HepG2 (cell line): ENCODE results near the gene CDH23. TPM values are rescaled to one million over a fixed set of nuclear protein-coding genes. Genes with fewer than 3 reads are reported as not detected.

Experiments used
- HNF4G ChIP-seq, 2 experiments: sonication (generic) in 1 of 2; formaldehyde crosslinking in 1 of 2; IDR thresholded peaks; 2 replicates each; pipeline versions ENCODE4 v1.4.0 to v1.6.1; 2011 to 2020; ENCODE audit warnings: borderline replicate concordance in 2 of 2, low read depth in 2 of 2, mild to moderate bottlenecking in 2 of 2, low read length in 1 of 2, missing genetic modification reagents in 1 of 2, moderate library complexity in 1 of 2
- MBNL3 ChIP-seq: fragments of 250-450 bp; sonication (Bioruptor Pico); conservative IDR thresholded peaks from 2 replicates; pipeline ENCODE4 v1.8.0; 2022; ENCODE audit warnings: mild to moderate bottlenecking, inconsistent platforms
- PCBP2 ChIP-seq: fragments of 200-400 bp; formaldehyde crosslinking; optimal IDR thresholded peaks from 2 replicates; pipeline ENCODE3; 2018; ENCODE audit warnings: low read length, low read depth; ENCODE audit not compliant: poor library complexity, severe bottlenecking
- RELA ChIP-seq: sonication (generic); formaldehyde crosslinking; IDR thresholded peaks from 2 replicates; pipeline ENCODE4 v1.4.0; 2020; ENCODE audit warnings: missing genetic modification reagents
- SALL1 ChIP-seq: sonication (generic); formaldehyde crosslinking; IDR thresholded peaks from 2 replicates; pipeline ENCODE4 v1.8.0; 2022; ENCODE audit warnings: mild to moderate bottlenecking, missing genetic modification reagents
- TAF15 ChIP-seq: fragments of 200-400 bp; formaldehyde crosslinking; IDR thresholded peaks from one replicate; pipeline ENCODE4 v1.6.1; 2018; ENCODE audit warnings: mild to moderate bottlenecking, low read depth, low read length; ENCODE audit not compliant: poor library complexity, severe bottlenecking
- TEF ChIP-seq: sonication (generic); formaldehyde crosslinking; IDR thresholded peaks from 2 replicates; pipeline ENCODE4 v1.5.0; 2020; ENCODE audit warnings: missing genetic modification reagents
- ZBTB21 ChIP-seq: sonication (generic); formaldehyde crosslinking; IDR thresholded peaks from 2 replicates; pipeline ENCODE4 v1.4.0; 2020; ENCODE audit warnings: missing genetic modification reagents
- ZBTB7A ChIP-seq: sonication (generic); formaldehyde crosslinking; IDR thresholded peaks from 2 replicates; pipeline ENCODE4 v1.8.0; 2022; ENCODE audit warnings: mild to moderate bottlenecking, missing genetic modification reagents
- ZNF234 ChIP-seq: sonication (generic); formaldehyde crosslinking; conservative IDR thresholded peaks from 2 replicates; pipeline ENCODE4 v1.5.1; 2020; ENCODE audit warnings: mild to moderate bottlenecking, missing genetic modification reagents
- ZNF503 ChIP-seq: sonication (generic); formaldehyde crosslinking; IDR thresholded peaks from 2 replicates; pipeline ENCODE4 v1.4.0; 2020; ENCODE audit warnings: missing genetic modification reagents
- ZNF709 ChIP-seq: sonication (generic); formaldehyde crosslinking; IDR thresholded peaks from 2 replicates; pipeline ENCODE4 v1.5.0; 2020; ENCODE audit warnings: mild to moderate bottlenecking, missing genetic modification reagents
- polyA plus RNA-seq, 8 experiments: library from polyadenylated mRNA; depleted of rRNA in 3 of 8; stranded (reverse) in 7 of 8; unstranded in 1 of 8; fragments of >200 nt; fragmentation: Illumina TruSeq in 4 of 8; extraction: Trizol in 4 of 8; gene quantifications; 2 replicates each; pipeline versions ENCODE4 v1.2.1 to v1.2.3, GENCODE V29; 2011 to 2016; ENCODE audit warnings: low read depth in 4 of 8, missing spikeins in 1 of 8, mixed read lengths in 1 of 8; ENCODE audit not compliant: insufficient read depth in 1 of 8
- total RNA-seq, 5 experiments: library from RNA; depleted of rRNA; stranded (reverse); fragments of >200 nt; fragmentation: Illumina TruSeq; extraction: Trizol; gene quantifications; 2 replicates each; pipeline ENCODE4 v1.2.3, GENCODE V29; 2016; ENCODE audit warnings: low read depth in 1 of 5
- TF ChIP-seq, protein P1 (sequence below): sonication (generic); formaldehyde crosslinking; IDR thresholded peaks from one replicate; pipeline ENCODE4 v1.5.1; 2020; ENCODE audit warnings: mild to moderate bottlenecking, missing genetic modification reagents; ENCODE audit errors: not compliant biosample characterization
- TF ChIP-seq, protein P2 (sequence below): sonication (generic); formaldehyde crosslinking; conservative IDR thresholded peaks from 2 replicates; pipeline ENCODE4 v1.5.0; 2020; ENCODE audit warnings: missing genetic modification reagents

The CDH23 gene
- total and polyA plus RNA-seq, 2 of the 13 experiments (the other 11 are each of a cell fraction or from before 2014, with no cell fraction given), result 0.13 TPM; not detected in 1

DNA sequence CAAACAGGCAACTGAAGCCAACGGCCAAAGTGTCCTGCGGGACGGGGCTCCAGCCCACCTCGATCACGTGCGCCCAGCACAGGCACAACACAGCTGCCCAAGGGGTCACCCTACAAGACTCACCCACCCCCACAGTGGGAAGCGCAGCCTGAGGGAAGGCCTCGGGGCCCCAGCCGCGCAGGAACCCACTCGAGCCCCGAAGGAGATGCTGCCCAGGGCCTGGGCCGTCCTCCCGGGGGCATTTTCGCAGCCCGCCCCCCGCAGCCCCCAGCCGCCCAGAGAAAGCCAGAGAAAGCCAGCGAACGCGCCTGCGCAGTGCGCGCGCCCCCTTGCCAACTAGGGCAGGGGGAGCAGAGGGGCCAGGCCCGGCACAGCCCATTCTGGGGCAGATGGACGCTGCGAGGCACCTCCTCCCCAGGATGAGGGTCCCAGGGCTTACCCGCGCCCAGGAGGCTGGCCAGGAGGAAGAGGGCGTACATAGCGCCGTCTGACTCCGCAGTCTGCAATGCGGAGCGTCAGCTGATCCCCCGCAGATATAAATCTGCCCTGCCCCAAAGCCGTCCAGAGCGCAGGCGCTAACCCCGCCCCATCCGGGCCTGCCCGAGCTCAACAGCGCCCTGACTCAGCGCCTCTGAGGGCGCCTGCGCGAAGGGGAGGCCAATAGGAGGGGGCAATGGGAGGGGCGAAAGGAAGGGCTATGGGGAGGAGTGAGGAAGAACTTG is 454.2 kb downstream of the CDH23 start, which contains the start of gene PSAP (continued):
- TF ChIP-seq ZNF503, result peak; percentile 60; the same call in 1 of the 2 replicates
- TF ChIP-seq ZNF234, result no peak; the same call in 1 of the 2 replicates
- TF ChIP-seq, protein P1, sequence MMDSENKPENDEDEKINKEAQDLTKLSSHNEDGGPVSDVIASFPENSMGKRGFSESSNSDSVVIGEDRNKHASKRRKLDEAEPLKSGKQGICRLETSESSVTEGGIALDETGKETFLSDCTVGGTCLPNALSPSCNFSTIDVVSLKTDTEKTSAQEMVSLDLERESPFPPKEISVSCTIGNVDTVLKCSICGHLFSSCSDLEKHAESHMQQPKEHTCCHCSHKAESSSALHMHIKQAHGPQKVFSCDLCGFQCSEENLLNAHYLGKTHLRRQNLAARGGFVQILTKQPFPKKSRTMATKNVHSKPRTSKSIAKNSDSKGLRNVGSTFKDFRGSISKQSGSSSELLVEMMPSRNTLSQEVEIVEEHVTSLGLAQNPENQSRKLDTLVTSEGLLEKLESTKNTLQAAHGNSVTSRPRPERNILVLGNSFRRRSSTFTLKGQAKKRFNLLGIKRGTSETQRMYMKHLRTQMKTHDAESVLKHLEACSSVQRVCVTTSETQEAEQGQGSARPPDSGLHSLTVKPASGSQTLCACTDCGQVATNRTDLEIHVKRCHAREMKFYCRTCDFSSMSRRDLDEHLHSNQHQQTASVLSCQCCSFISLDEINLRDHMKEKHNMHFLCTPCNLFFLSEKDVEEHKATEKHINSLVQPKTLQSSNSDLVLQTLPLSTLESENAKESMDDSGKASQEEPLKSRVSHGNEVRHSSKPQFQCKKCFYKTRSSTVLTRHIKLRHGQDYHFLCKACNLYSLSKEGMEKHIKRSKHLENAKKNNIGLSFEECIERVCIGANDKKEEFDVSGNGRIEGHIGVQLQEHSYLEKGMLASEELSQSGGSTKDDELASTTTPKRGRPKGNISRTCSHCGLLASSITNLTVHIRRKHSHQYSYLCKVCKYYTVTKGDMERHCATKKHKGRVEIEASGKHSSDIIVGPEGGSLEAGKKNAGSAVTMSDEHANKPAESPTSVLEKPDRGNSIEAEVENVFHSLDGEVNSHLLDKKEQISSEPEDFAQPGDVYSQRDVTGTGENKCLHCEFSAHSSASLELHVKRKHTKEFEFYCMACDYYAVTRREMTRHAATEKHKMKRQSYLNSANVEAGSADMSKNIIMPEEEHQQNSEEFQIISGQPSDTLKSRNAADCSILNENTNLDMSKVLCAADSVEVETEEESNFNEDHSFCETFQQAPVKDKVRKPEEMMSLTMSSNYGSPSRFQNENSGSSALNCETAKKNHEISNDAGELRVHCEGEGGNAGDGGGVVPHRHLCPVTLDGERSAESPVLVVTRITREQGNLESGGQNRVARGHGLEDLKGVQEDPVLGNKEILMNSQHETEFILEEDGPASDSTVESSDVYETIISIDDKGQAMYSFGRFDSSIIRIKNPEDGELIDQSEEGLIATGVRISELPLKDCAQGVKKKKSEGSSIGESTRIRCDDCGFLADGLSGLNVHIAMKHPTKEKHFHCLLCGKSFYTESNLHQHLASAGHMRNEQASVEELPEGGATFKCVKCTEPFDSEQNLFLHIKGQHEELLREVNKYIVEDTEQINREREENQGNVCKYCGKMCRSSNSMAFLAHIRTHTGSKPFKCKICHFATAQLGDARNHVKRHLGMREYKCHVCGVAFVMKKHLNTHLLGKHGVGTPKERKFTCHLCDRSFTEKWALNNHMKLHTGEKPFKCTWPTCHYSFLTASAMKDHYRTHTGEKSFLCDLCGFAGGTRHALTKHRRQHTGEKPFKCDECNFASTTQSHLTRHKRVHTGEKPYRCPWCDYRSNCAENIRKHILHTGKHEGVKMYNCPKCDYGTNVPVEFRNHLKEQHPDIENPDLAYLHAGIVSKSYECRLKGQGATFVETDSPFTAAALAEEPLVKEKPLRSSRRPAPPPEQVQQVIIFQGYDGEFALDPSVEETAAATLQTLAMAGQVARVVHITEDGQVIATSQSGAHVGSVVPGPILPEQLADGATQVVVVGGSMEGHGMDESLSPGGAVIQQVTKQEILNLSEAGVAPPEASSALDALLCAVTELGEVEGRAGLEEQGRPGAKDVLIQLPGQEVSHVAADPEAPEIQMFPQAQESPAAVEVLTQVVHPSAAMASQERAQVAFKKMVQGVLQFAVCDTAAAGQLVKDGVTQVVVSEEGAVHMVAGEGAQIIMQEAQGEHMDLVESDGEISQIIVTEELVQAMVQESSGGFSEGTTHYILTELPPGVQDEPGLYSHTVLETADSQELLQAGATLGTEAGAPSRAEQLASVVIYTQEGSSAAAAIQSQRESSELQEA (CRISPR knock-in tag), result peak; percentile 75
- peak; percentile 14; the same call in 1 of the 2 replicates for TF ChIP-seq ZBTB21 (CRISPR knock-in tag)
- TF ChIP-seq ZBTB7A (CRISPR knock-in tag), result peak; percentile 90
- no peak for TF ChIP-seq TAF15
- no peak for TF ChIP-seq PCBP2
- no peak for TF ChIP-seq TEF
- TF ChIP-seq, protein P2, sequence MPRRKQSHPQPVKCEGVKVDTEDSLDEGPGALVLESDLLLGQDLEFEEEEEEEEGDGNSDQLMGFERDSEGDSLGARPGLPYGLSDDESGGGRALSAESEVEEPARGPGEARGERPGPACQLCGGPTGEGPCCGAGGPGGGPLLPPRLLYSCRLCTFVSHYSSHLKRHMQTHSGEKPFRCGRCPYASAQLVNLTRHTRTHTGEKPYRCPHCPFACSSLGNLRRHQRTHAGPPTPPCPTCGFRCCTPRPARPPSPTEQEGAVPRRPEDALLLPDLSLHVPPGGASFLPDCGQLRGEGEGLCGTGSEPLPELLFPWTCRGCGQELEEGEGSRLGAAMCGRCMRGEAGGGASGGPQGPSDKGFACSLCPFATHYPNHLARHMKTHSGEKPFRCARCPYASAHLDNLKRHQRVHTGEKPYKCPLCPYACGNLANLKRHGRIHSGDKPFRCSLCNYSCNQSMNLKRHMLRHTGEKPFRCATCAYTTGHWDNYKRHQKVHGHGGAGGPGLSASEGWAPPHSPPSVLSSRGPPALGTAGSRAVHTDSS (CRISPR knock-in tag), result 0 out of 2 replicates have a peak, but pooled peaks have one; percentile 51
- no peak for TF ChIP-seq MBNL3 (CRISPR knock-in tag)
- TF ChIP-seq HNF4G (IDR thresholded peaks at IDR 0.05; ENCODE audit: borderline replicate concordance, low read depth, low read length), result no peak
- no peak; the same call in 1 of the 2 replicates for TF ChIP-seq HNF4G (CRISPR knock-in tag; IDR thresholded peaks at IDR 0.05; ENCODE audit: borderline replicate concordance, low read depth)
- TF ChIP-seq SALL1 (CRISPR knock-in tag), result peak; percentile 88
- TF ChIP-seq ZNF709 (CRISPR knock-in tag), result no peak; the same call in 1 of the 2 replicates
- TF ChIP-seq RELA (CRISPR knock-in tag), result no peak
